ENCODE measurements around the gene HPRT1.

DNA sequence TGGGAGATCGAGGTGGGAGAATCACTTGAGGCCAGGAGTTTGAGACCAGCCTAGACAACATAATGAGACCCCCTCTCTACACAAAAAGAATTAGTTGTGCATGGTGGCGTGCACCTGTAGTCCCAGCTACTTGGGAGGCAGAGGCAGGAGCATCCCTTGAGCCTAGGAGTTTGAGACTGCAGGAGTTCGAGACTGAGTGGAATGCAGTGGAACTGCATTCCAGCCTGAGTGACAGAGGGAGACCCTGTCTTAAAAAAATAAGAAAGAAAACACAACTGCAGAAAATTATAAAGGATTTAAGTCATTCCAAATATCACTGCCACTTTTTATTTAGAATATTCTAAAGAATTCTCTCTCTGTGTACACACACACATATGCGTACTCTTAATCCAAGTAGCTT is 18.4 kb downstream of the HPRT1 start:
- TF ChIP-seq CTCF (IDR thresholded peaks at IDR 0.05) (no peak), POLR2A (IDR thresholded peaks at IDR 0.05) (no peak), POLR2AphosphoS5 (IDR thresholded peaks at IDR 0.05) (no peak)
